Measurements from ENCODE around the gene ZNF587B. TPM values are rescaled to one million over a fixed set of nuclear protein-coding genes. Genes with fewer than 3 reads are reported as not detected.

Gene ZNF587B
- total and polyA plus RNA-seq, 2 donors (not counting 1 experiment from before 2014, with no cell fraction given): 6.5 to 12.4 TPM

- no peak overlapping the region for H3K27ac ChIP-seq (ENCODE audit: insufficient read depth, low read length)
- no peaks in the 10 kb centered on the region for H3K9me3 ChIP-seq (ENCODE audit: control insufficient read depth, insufficient read depth, low read depth, low read length)
- TF ChIP-seq CTCF (conservative IDR thresholded peaks at IDR 0.05 in 1 of 2, IDR thresholded peaks at IDR 0.05 in 1 of 2; ENCODE audit: low read depth in 1 of 2, low read length in 2 of 2) (no peak), EZH2 (IDR thresholded peaks at IDR 0.05; ENCODE audit: low read length, missing control alignments) (no peak)
- H3K9ac ChIP-seq (ENCODE audit: insufficient read depth, low read length): no peak overlapping the region
- H3K4me1 ChIP-seq (ENCODE audit: control insufficient read depth, extremely low read depth, insufficient read depth, low read length): peaks cover 6% of the 10 kb centered on the region
- H2AFZ ChIP-seq (ENCODE audit: low read length): no peak overlapping the region
- peaks cover 23% of the 10 kb centered on the region for H3K79me2 ChIP-seq (ENCODE audit: control insufficient read depth, insufficient read depth, low read length)
- no peaks in the 10 kb centered on the region for H3K27me3 ChIP-seq (ENCODE audit: control insufficient read depth, insufficient read depth, low read length)
- H3K4me3 ChIP-seq (replicated peaks in 1 of 4; ENCODE audit: control extremely low read depth in 1 of 4, insufficient read depth in 1 of 4, low read depth in 3 of 4, low read length in 4 of 4): no peak overlapping the region
- H3K4me2 ChIP-seq (ENCODE audit: extremely low read depth, insufficient read depth, low read length): no peak overlapping the region
- DNase-seq (ENCODE audit: low read depth in 2 of 2): no peak
- H4K20me1 ChIP-seq (ENCODE audit: control insufficient read depth, extremely low read depth, insufficient read depth, low read length): no peaks in the 10 kb centered on the region
- peaks cover 2% of the 10 kb centered on the region for H3K36me3 ChIP-seq (ENCODE audit: control insufficient read depth, insufficient read depth, low read length)
Measured at GRCh38 chr19:57816652-57817051, 13.4 kb upstream of the ZNF587B start.

- Histone ChIP-seq H3K27ac (ENCODE audit: insufficient read depth, low read length) (no peak overlapping the region), H3K27me3 (ENCODE audit: control insufficient read depth, insufficient read depth, low read length) (no peaks in the 10 kb centered on the region), H3K9ac (ENCODE audit: insufficient read depth, low read length) (no peak overlapping the region), H3K79me2 (ENCODE audit: control insufficient read depth, insufficient read depth, low read length) (peaks cover 35% of the 10 kb centered on the region), H3K4me3 (replicated peaks in 1 of 4; ENCODE audit: control extremely low read depth in 1 of 4, insufficient read depth in 1 of 4, low read depth in 3 of 4, low read length in 4 of 4) (no peak overlapping the region), H3K9me3 (ENCODE audit: control insufficient read depth, insufficient read depth, low read depth, low read length) (no peaks in the 10 kb centered on the region), H3K36me3 (ENCODE audit: control insufficient read depth, insufficient read depth, low read length) (no peaks in the 10 kb centered on the region), H2AFZ (ENCODE audit: low read length) (no peak overlapping the region), H3K4me1 (ENCODE audit: control insufficient read depth, extremely low read depth, insufficient read depth, low read length) (peaks cover 6% of the 10 kb centered on the region), H4K20me1 (ENCODE audit: control insufficient read depth, extremely low read depth, insufficient read depth, low read length) (no peaks in the 10 kb centered on the region), H3K4me2 (ENCODE audit: extremely low read depth, insufficient read depth, low read length) (no peak overlapping the region)
- DNase-seq (ENCODE audit: low read depth in 2 of 2): no peak
- TF ChIP-seq CTCF (conservative IDR thresholded peaks at IDR 0.05 in 1 of 2, IDR thresholded peaks at IDR 0.05 in 1 of 2; ENCODE audit: low read depth in 1 of 2, low read length in 2 of 2) (no peak), EZH2 (IDR thresholded peaks at IDR 0.05; ENCODE audit: low read length, missing control alignments) (no peak)
Measured at GRCh38 chr19:57817976-57818375, 12.1 kb upstream of the ZNF587B start.

- Histone ChIP-seq H3K27ac (ENCODE audit: insufficient read depth, low read length) (no peak overlapping the region), H3K9me3 (ENCODE audit: control insufficient read depth, insufficient read depth, low read depth, low read length) (no peaks in the 10 kb centered on the region), H3K4me2 (ENCODE audit: extremely low read depth, insufficient read depth, low read length) (no peak overlapping the region), H3K27me3 (ENCODE audit: control insufficient read depth, insufficient read depth, low read length) (no peaks in the 10 kb centered on the region), H3K79me2 (ENCODE audit: control insufficient read depth, insufficient read depth, low read length) (peaks cover 38% of the 10 kb centered on the region), H4K20me1 (ENCODE audit: control insufficient read depth, extremely low read depth, insufficient read depth, low read length) (no peaks in the 10 kb centered on the region), H3K4me3 (replicated peaks in 1 of 4; ENCODE audit: control extremely low read depth in 1 of 4, insufficient read depth in 1 of 4, low read depth in 3 of 4, low read length in 4 of 4) (no peak overlapping the region), H2AFZ (ENCODE audit: low read length) (no peak overlapping the region), H3K9ac (ENCODE audit: insufficient read depth, low read length) (no peak overlapping the region), H3K36me3 (ENCODE audit: control insufficient read depth, insufficient read depth, low read length) (no peaks in the 10 kb centered on the region), H3K4me1 (ENCODE audit: control insufficient read depth, extremely low read depth, insufficient read depth, low read length) (peaks cover 6% of the 10 kb centered on the region)
- no peak for TF ChIP-seq CTCF (conservative IDR thresholded peaks at IDR 0.05 in 1 of 2, IDR thresholded peaks at IDR 0.05 in 1 of 2; ENCODE audit: low read depth in 1 of 2, low read length in 2 of 2)
- no peak for TF ChIP-seq EZH2 (IDR thresholded peaks at IDR 0.05; ENCODE audit: low read length, missing control alignments)
- DNase-seq (ENCODE audit: low read depth in 2 of 2): no peak
Measured at GRCh38 chr19:57818378-57818777, 11.7 kb upstream of the ZNF587B start.
